ENCODE measurements around the gene FOXM1. TPM values are rescaled to one million over a fixed set of nuclear protein-coding genes. Genes with fewer than 3 reads are reported as not detected.

FOXM1 gene
- total and polyA plus RNA-seq, 3 donors from 2014 or later: 18.1 to 59.7 (median 32.3) TPM

DNA sequence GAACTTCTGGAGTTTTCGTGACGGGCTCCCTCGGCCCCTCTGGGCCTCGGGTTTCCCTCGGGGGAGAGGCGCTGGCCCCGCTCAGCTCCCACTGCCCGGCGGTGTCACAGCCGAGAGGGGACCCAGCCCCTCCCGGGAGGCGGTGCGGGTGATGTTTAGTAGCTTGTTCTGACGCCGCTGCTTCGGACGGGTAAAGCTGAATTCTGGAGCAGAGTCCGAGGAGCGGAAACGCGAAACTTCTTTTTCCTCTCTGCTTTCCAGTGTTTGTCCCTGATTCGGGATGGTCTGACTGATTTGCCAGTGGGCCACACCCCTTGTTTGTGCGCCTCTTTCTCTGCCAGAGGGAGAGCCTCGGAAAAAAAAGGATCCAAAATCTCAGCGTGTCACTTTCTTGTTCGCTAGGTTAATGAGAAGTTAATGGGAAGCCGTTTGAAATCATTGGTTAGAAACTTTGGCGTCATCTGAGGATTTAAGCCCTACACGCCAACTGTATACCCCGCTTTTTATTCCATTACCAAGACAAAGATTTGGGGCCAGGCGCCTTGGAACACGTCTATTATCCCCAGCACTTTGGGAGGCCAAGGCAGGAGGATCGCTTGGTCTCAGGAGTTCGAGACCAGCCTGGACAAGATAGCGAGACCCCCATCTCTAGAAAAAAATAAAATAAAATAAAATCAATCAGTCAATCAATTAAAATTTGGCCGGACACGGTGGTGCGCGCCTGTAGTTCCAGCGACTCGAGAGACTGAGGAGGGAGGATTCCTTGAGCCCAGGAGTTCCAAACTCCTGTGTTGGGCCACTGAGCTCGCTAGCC lies 14.5 kb upstream of the FOXM1 start:
- H3K4me1 ChIP-seq: no peaks in the 10 kb centered on the region
- H3K27me3 ChIP-seq: no peaks in the 10 kb centered on the region
- H3K36me3 ChIP-seq (ENCODE audit: low read depth, missing control alignments): no peaks in the 10 kb centered on the region
- intact Hi-C loops (cut with DNase I; ENCODE audit: low total_unique reads): no loop called here
- TF ChIP-seq POLR2A (IDR thresholded peaks at IDR 0.05): no peak
- TF ChIP-seq, protein P1, sequence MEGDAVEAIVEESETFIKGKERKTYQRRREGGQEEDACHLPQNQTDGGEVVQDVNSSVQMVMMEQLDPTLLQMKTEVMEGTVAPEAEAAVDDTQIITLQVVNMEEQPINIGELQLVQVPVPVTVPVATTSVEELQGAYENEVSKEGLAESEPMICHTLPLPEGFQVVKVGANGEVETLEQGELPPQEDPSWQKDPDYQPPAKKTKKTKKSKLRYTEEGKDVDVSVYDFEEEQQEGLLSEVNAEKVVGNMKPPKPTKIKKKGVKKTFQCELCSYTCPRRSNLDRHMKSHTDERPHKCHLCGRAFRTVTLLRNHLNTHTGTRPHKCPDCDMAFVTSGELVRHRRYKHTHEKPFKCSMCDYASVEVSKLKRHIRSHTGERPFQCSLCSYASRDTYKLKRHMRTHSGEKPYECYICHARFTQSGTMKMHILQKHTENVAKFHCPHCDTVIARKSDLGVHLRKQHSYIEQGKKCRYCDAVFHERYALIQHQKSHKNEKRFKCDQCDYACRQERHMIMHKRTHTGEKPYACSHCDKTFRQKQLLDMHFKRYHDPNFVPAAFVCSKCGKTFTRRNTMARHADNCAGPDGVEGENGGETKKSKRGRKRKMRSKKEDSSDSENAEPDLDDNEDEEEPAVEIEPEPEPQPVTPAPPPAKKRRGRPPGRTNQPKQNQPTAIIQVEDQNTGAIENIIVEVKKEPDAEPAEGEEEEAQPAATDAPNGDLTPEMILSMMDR (IDR thresholded peaks at IDR 0.05): no peak
- H3K27ac ChIP-seq: peak overlapping the region; percentile 92 to 93
- H3K9me3 ChIP-seq: no peaks in the 10 kb centered on the region
- peak; percentile 62 for DNase-seq
- 18 to 21% methylated on average over 33 to 35 of the region's 42 CpGs for WGBS, 2 donors
- H3K4me3 ChIP-seq: peak overlapping the region; percentile 89 to 97

DNA sequence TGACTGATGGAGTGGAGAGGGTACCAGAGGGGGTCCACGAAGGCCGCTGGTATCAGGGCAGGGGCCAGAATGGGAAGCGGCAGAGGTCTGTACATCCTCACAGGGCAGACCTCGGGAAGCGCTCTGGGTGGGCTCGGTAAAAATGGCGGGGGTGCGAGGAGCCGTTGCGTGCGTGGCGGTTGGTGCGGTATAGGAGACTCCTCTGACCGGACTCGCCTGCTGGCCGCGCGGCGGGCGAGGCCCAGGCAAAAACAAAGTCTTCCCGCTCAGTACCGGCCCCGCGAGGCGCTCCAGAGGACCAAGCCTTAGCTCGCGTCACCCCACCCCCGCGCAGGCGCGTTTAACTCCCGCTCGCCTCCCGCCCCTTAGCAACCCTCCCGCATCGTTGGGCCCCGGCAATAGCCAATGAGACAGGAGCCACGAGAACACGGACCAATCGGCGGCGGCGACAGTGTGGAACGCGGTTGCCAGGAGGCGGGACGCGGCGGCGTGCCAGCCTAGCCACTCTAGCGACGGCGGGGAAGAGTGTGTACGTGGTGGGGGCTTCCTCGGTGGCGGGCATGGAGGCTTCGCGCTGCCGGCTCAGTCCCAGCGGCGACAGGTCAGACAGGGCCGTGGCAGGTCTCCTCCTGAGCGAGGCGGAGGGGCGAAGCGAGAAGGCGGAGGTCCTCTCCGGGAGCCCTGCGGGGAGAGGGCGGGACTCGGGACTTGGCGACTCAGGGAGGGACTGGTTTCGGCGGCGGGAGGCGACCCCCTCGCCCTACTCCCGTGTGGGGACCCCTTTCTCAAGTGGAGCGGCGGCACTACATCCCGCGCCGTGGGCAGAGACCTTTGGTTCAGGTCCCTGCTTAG lies 13.6 kb upstream of the FOXM1 start, which contains the start of gene TULP3:
TULP3 (plus strand) TSS at position 504 of the 852 bp plus-strand sequence; CDS start at position 561, 57 bp downstream.
- Histone ChIP-seq H3K27me3 (no peaks in the 10 kb centered on the region), H3K4me1 (no peaks in the 10 kb centered on the region), H3K36me3 (ENCODE audit: low read depth, missing control alignments) (no peaks in the 10 kb centered on the region), H3K27ac (peak within 1 kb of the TSS; percentile 92 to 93), H3K9me3 (no peaks in the 10 kb centered on the region), H3K4me3 (peak within 1 kb of the TSS; percentile 89 to 97)
- TF ChIP-seq POLR2A (IDR thresholded peaks at IDR 0.05): peak; percentile 51
- TF ChIP-seq, protein P1 (IDR thresholded peaks at IDR 0.05): peak in 2 of 3 experiments; percentile 8 to 25
- intact Hi-C loops (cut with DNase I; ENCODE audit: low total_unique reads): no loop called here
- WGBS, 2 donors: 1 to 3% methylated on average over 7 to 66 of the region's 83 CpGs
- peak; percentile 99 for DNase-seq

DNA sequence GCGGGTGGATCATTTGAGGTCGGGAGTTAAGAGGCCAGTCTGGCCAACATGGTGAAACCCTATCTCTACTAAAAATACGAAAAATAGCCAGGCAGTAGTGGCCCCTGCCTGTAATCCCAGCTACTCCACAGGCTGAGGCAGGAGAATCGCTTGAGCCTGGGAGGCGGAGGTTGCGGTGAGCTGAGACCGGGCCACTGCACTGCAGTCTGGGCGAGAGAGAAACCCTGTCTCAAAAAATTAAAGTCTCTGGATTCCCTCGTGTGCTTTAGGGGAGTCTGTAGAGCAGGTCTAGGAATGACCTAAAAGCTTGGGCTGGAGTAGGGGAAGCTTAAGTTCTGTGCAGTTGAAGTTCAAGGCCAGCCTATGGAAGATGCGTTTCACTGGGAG lies 13.0 kb upstream of the FOXM1 start:
- WGBS, 2 donors: 41 to 53% methylated on average over 10 of the region's 10 CpGs
- DNase-seq: no peak
- Histone ChIP-seq H3K36me3 (ENCODE audit: low read depth, missing control alignments) (no peaks in the 10 kb centered on the region), H3K4me1 (no peaks in the 10 kb centered on the region), H3K27me3 (no peaks in the 10 kb centered on the region), H3K27ac (peak overlapping the region; percentile 23 to 93), H3K4me3 (peak overlapping the region; percentile 89 to 97), H3K9me3 (no peaks in the 10 kb centered on the region)
- intact Hi-C loops (cut with DNase I; ENCODE audit: low total_unique reads): no loop called here
- TF ChIP-seq, protein P1 (IDR thresholded peaks at IDR 0.05): no peak
- no peak for TF ChIP-seq POLR2A (IDR thresholded peaks at IDR 0.05)

DNA sequence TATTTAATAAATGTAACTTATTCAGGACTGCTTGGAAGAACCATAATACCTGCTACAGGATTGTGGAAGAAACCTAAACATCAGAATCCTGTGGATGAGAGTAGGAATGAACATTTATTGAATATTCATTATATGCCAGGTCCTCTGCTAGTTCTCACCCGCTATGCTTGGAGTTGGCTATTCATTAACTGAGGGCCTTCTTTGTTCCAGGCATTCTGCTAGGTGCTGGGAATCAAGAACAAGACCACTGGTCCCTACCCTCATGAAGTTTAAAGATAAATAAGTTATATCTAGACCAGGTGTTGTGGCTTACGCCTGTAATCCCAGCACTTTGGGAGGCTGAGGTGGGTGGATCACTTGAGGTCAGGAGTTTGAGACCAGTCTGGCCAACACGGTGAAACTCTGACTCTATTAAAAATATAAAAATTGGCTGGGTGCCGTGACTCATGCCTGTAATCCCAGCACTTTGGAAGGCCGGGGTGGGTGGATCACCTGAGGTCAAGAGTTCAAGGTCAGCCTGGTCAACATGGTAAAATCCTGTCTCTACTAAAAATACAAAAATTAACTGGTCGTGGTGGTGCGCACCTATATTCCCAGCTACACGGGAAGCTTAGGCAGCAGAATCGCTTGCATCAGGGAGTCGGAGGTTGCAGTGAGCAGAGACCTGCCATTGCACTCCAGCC lies 9.9 kb upstream of the FOXM1 start:
- 78 to 81% methylated on average over 10 of the region's 10 CpGs for WGBS, 2 donors
- intact Hi-C loops (cut with DNase I; ENCODE audit: low total_unique reads): no loop called here
- H3K4me3 ChIP-seq: no peak overlapping the region
- H3K9me3 ChIP-seq: no peaks in the 10 kb centered on the region
- H3K27me3 ChIP-seq: no peaks in the 10 kb centered on the region
- H3K4me1 ChIP-seq: no peaks in the 10 kb centered on the region
- H3K36me3 ChIP-seq (ENCODE audit: low read depth, missing control alignments): no peaks in the 10 kb centered on the region
- H3K27ac ChIP-seq: no peak overlapping the region
- TF ChIP-seq POLR2A (IDR thresholded peaks at IDR 0.05): no peak
- TF ChIP-seq, protein P1 (IDR thresholded peaks at IDR 0.05): no peak
- no peak for DNase-seq

All from testis (tissue), 3 donors.